Loucy (cell line): ENCODE results near the gene PLPPR4.

Experiments used
- H2AFZ ChIP-seq: fragments of 200-600 bp; sonication (generic); 2 replicates; pipeline ENCODE4 v1.6.0; 2016; ENCODE audit warnings: antibody characterized with exemption, mild to moderate bottlenecking, low read length, moderate library complexity
- H3F3A ChIP-seq: fragments of 200-600 bp; 2 replicates; pipeline ENCODE4 v1.6.0; 2016; ENCODE audit warnings: antibody characterized with exemption, low read depth, mild to moderate bottlenecking
- H3K27me3 ChIP-seq: fragments of 200-600 bp; sonication (generic); 2 replicates; pipeline ENCODE4 v1.6.1; 2014; ENCODE audit warnings: low read length, mild to moderate bottlenecking; ENCODE audit not compliant: insufficient read depth, poor library complexity, severe bottlenecking
- H3K36me3 ChIP-seq: fragments of 200-600 bp; sonication (generic); 2 replicates; pipeline ENCODE4 v1.6.1; 2016; ENCODE audit warnings: low read length; ENCODE audit not compliant: insufficient read depth
- H3K4me1 ChIP-seq: fragments of 200-600 bp; sonication (generic); 2 replicates; pipeline ENCODE4 v1.5.1; 2014; ENCODE audit warnings: low read length, mild to moderate bottlenecking; ENCODE audit not compliant: insufficient read depth, poor library complexity, severe bottlenecking
- H3K4me2 ChIP-seq: fragments of 200-600 bp; sonication (generic); 2 replicates; pipeline ENCODE4 v1.6.0; 2014; ENCODE audit warnings: antibody characterized with exemption, low read length, low read depth, mild to moderate bottlenecking; ENCODE audit not compliant: poor library complexity, severe bottlenecking
- H3K4me3 ChIP-seq: fragments of 200-600 bp; sonication (generic); 2 replicates; pipeline ENCODE4 v1.5.1; 2014; ENCODE audit warnings: low read length, mild to moderate bottlenecking, mixed read lengths; ENCODE audit not compliant: poor library complexity, severe bottlenecking
- H3K79me2 ChIP-seq: fragments of 200-600 bp; sonication (generic); 2 replicates; pipeline ENCODE4 v1.6.1; 2014; ENCODE audit warnings: low read length; ENCODE audit not compliant: insufficient read depth
- H3K9ac ChIP-seq: fragments of 200-600 bp; sonication (generic); 2 replicates; pipeline ENCODE4 v1.6.0; 2014; ENCODE audit warnings: mild to moderate bottlenecking, low read depth, low read length, moderate library complexity; ENCODE audit not compliant: poor library complexity, severe bottlenecking
- H3K9me2 ChIP-seq: fragments of 200-600 bp; sonication (generic); replicated peaks from 2 replicates; pipeline ENCODE4 v1.6.1; 2016; ENCODE audit warnings: low read depth, low read length, mixed read lengths
- H3K9me3 ChIP-seq: fragments of 200-600 bp; sonication (generic); 2 replicates; pipeline ENCODE4 v1.6.1; 2014; ENCODE audit warnings: mild to moderate bottlenecking, antibody characterized with exemption, low read length, low read depth; ENCODE audit not compliant: insufficient read depth
- H4K20me1 ChIP-seq: fragments of 200-600 bp; sonication (generic); 2 replicates; pipeline ENCODE4 v1.6.0; 2014; ENCODE audit warnings: antibody characterized with exemption, low read length, mild to moderate bottlenecking; ENCODE audit not compliant: insufficient read depth, poor library complexity, severe bottlenecking
- EZH2phosphoT487 ChIP-seq: fragments of 200-600 bp; IDR thresholded peaks from 2 replicates; pipeline ENCODE4 v1.6.1; 2018; ENCODE audit warnings: antibody characterized with exemption, mild to moderate bottlenecking, moderate library complexity, borderline replicate concordance
- TF ChIP-seq, protein P1 (sequence below): fragments of 200-600 bp; sonication (generic); conservative IDR thresholded peaks from 2 replicates; pipeline ENCODE4 v1.5.1; 2014; ENCODE audit warnings: mild to moderate bottlenecking, antibody characterized with exemption, low read length

The PLPPR4 gene

DNA sequence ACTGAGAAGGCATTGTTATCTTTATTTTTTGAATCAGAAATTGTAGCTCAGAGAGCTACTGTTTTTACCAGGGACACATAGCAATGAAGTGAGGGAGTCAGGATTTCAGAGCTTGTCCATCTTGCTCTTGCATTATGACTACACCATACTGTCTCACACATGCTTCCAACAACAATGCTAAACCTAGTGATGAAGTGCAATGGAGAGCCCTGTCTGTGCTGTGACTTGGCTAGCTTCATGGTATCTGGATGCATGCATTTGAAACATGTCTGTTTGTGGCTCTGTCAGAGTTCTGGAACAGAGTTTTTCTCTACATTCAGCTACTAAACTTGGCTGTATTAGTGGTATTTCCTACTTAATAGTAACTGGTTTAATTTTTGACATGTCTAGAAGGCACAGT lies 7.0 kb downstream of the PLPPR4 start:
- no peaks in the 10 kb centered on the region for H3K27me3 ChIP-seq
- no peak overlapping the region for H3K4me3 ChIP-seq
- no peak overlapping the region for H3K4me2 ChIP-seq
- H3K9me2 ChIP-seq: no peaks in the 10 kb centered on the region
- no peak overlapping the region for H2AFZ ChIP-seq
- no peaks in the 10 kb centered on the region for H3K9me3 ChIP-seq
- no peaks in the 10 kb centered on the region for H3K36me3 ChIP-seq
- TF ChIP-seq, protein P1, sequence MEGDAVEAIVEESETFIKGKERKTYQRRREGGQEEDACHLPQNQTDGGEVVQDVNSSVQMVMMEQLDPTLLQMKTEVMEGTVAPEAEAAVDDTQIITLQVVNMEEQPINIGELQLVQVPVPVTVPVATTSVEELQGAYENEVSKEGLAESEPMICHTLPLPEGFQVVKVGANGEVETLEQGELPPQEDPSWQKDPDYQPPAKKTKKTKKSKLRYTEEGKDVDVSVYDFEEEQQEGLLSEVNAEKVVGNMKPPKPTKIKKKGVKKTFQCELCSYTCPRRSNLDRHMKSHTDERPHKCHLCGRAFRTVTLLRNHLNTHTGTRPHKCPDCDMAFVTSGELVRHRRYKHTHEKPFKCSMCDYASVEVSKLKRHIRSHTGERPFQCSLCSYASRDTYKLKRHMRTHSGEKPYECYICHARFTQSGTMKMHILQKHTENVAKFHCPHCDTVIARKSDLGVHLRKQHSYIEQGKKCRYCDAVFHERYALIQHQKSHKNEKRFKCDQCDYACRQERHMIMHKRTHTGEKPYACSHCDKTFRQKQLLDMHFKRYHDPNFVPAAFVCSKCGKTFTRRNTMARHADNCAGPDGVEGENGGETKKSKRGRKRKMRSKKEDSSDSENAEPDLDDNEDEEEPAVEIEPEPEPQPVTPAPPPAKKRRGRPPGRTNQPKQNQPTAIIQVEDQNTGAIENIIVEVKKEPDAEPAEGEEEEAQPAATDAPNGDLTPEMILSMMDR: no peak
- TF ChIP-seq EZH2phosphoT487: no peak
- no peaks in the 10 kb centered on the region for H3F3A ChIP-seq
- no peaks in the 10 kb centered on the region for H4K20me1 ChIP-seq
- no peak overlapping the region for H3K9ac ChIP-seq
- no peaks in the 10 kb centered on the region for H3K79me2 ChIP-seq
- H3K4me1 ChIP-seq: no peaks in the 10 kb centered on the region

DNA sequence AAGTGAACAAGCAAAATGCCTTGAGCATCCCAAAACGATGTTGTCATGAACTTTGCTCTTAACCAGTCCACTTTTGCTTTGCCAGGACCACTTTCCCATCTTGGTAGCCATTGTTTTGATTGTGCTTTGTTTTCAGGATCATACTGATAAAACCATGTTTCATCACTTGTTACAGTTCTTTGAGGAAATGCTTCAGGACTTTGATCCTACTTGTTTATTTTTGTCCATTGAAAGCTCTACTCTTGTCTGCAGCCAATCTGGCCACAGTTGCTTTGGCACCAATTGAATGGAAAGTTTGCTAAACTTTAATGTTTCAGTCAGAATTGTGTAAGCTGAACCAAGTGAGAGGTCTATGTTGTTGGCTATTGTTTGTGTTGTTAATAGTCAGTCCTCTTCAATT lies 12.8 kb downstream of the PLPPR4 start:
- H3K79me2 ChIP-seq: no peaks in the 10 kb centered on the region
- TF ChIP-seq, protein P1: no peak
- no peak for TF ChIP-seq EZH2phosphoT487
- no peaks in the 10 kb centered on the region for H3F3A ChIP-seq
- no peak overlapping the region for H3K4me2 ChIP-seq
- no peak overlapping the region for H2AFZ ChIP-seq
- no peaks in the 10 kb centered on the region for H3K4me1 ChIP-seq
- H3K9me3 ChIP-seq: no peaks in the 10 kb centered on the region
- H3K36me3 ChIP-seq: no peaks in the 10 kb centered on the region
- no peaks in the 10 kb centered on the region for H4K20me1 ChIP-seq
- H3K27me3 ChIP-seq: no peaks in the 10 kb centered on the region
- H3K9ac ChIP-seq: no peak overlapping the region
- no peaks in the 10 kb centered on the region for H3K9me2 ChIP-seq
- no peak overlapping the region for H3K4me3 ChIP-seq

DNA sequence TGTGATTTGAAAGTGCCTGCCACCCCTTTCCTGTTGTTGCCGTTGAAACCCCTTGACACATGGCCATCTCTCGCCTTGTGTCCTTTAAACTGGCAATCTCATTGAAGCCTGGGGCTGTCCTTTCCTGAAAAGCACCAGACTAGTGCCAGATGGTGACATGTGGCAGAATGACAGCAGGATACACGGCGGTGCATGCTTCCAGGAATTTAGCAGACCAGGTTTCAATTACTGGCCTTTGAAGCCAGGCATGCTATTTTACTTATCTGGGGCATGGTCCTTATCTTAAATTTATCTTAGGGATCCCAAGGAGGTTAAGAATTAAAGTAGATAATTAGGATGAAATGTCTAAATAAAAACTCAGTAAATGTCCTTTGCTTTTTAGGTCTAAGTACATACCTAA lies 15.2 kb downstream of the PLPPR4 start:
- TF ChIP-seq, protein P1: no peak
- no peak overlapping the region for H3K4me2 ChIP-seq
- H3K27me3 ChIP-seq: no peaks in the 10 kb centered on the region
- H3K9me2 ChIP-seq: no peaks in the 10 kb centered on the region
- no peaks in the 10 kb centered on the region for H4K20me1 ChIP-seq
- H3K36me3 ChIP-seq: no peaks in the 10 kb centered on the region
- H3K79me2 ChIP-seq: no peaks in the 10 kb centered on the region
- no peak overlapping the region for H3K9ac ChIP-seq
- no peaks in the 10 kb centered on the region for H3K9me3 ChIP-seq
- no peak overlapping the region for H3K4me3 ChIP-seq
- no peak overlapping the region for H2AFZ ChIP-seq
- no peaks in the 10 kb centered on the region for H3K4me1 ChIP-seq
- H3F3A ChIP-seq: no peaks in the 10 kb centered on the region
